ENCODE measurements around the gene POLK. TPM values are rescaled to one million over a fixed set of nuclear protein-coding genes. Genes with fewer than 3 reads are reported as not detected.

The POLK gene
- total and polyA plus RNA-seq, 2 experiments from 2014 or later, result 10.0 to 11.7 TPM

- Histone ChIP-seq H3K4me3 (no peak overlapping the region), H3K4me1 (ENCODE audit: low read depth) (peaks cover 12% of the 10 kb centered on the region)
- DNase-seq (ENCODE audit: low read depth in 1 of 2, low spot score in 1 of 2), result peak; percentile 21 to 32
Observed at GRCh38 chr5:75623846-75624245, 112.2 kb downstream of the POLK start.

GRCh38 chr5:75626959-75627358 is 115.3 kb downstream of the POLK start:
- H3K27me3 ChIP-seq, result peaks cover 78% of the 10 kb centered on the region
- DNase-seq (ENCODE audit: low read depth in 1 of 2, low spot score in 1 of 2), result no peak
- H3K27ac ChIP-seq, result no peak overlapping the region
- no peaks in the 10 kb centered on the region for H3K36me3 ChIP-seq
- no peak for TF ChIP-seq CTCF (IDR thresholded peaks at IDR 0.05; ENCODE audit: low read depth, low read length)
- H3K4me1 ChIP-seq (ENCODE audit: low read depth), result peaks cover 12% of the 10 kb centered on the region
- no peaks in the 10 kb centered on the region for H3K9me3 ChIP-seq (ENCODE audit: low read depth)
- no peak overlapping the region for H3K4me3 ChIP-seq

More at GRCh38 chr5:75623846-75624245, 112.2 kb downstream of the POLK start:
- Histone ChIP-seq H3K27me3 (peaks cover 85% of the 10 kb centered on the region), H3K27ac (no peak overlapping the region), H3K9me3 (ENCODE audit: low read depth) (no peaks in the 10 kb centered on the region), H3K36me3 (no peaks in the 10 kb centered on the region)
- TF ChIP-seq CTCF (IDR thresholded peaks at IDR 0.05; ENCODE audit: low read depth, low read length), result no peak

GRCh38 chr5:75627801-75628200 is 116.1 kb downstream of the POLK start:
- no peak for TF ChIP-seq CTCF (IDR thresholded peaks at IDR 0.05; ENCODE audit: low read depth, low read length)
- H3K27ac ChIP-seq, result no peak overlapping the region

GRCh38 chr5:75630875-75631274 is 119.2 kb downstream of the POLK start:
- no peak for TF ChIP-seq CTCF (IDR thresholded peaks at IDR 0.05; ENCODE audit: low read depth, low read length)
- H3K27ac ChIP-seq, result no peak overlapping the region
- H3K4me1 ChIP-seq (ENCODE audit: low read depth), result peaks cover 7% of the 10 kb centered on the region
- H3K4me3 ChIP-seq, result no peak overlapping the region
- DNase-seq (ENCODE audit: low read depth in 1 of 2, low spot score in 1 of 2), result no peak
- H3K36me3 ChIP-seq, result no peaks in the 10 kb centered on the region
- peaks cover 78% of the 10 kb centered on the region for H3K27me3 ChIP-seq
- no peaks in the 10 kb centered on the region for H3K9me3 ChIP-seq (ENCODE audit: low read depth)

More at GRCh38 chr5:75627801-75628200, 116.1 kb downstream of the POLK start:
- H3K36me3 ChIP-seq, result no peaks in the 10 kb centered on the region
- H3K4me1 ChIP-seq (ENCODE audit: low read depth), result peaks cover 19% of the 10 kb centered on the region
- H3K27me3 ChIP-seq, result peaks cover 70% of the 10 kb centered on the region
- H3K9me3 ChIP-seq (ENCODE audit: low read depth), result no peaks in the 10 kb centered on the region
- DNase-seq (ENCODE audit: low read depth in 1 of 2, low spot score in 1 of 2), result no peak
- H3K4me3 ChIP-seq, result no peak overlapping the region

GRCh38 chr5:75632321-75632720 is 120.6 kb downstream of the POLK start:
- DNase-seq (ENCODE audit: low read depth in 1 of 2, low spot score in 1 of 2), result peak in 1 of 2 donors; percentile 14
- Histone ChIP-seq H3K36me3 (no peaks in the 10 kb centered on the region), H3K27me3 (peaks cover 76% of the 10 kb centered on the region), H3K27ac (no peak overlapping the region), H3K4me3 (no peak overlapping the region), H3K9me3 (ENCODE audit: low read depth) (no peaks in the 10 kb centered on the region), H3K4me1 (ENCODE audit: low read depth) (peaks cover 7% of the 10 kb centered on the region)
- TF ChIP-seq CTCF (IDR thresholded peaks at IDR 0.05; ENCODE audit: low read depth, low read length), result no peak

GRCh38 chr5:75637949-75638348 is 126.3 kb downstream of the POLK start:
- Histone ChIP-seq H3K4me1 (ENCODE audit: low read depth) (no peaks in the 10 kb centered on the region), H3K27me3 (peaks cover 52% of the 10 kb centered on the region), H3K36me3 (no peaks in the 10 kb centered on the region), H3K4me3 (no peak overlapping the region), H3K9me3 (ENCODE audit: low read depth) (no peaks in the 10 kb centered on the region), H3K27ac (no peak overlapping the region)
- TF ChIP-seq CTCF (IDR thresholded peaks at IDR 0.05; ENCODE audit: low read depth, low read length), result no peak
- DNase-seq (ENCODE audit: low read depth in 1 of 2, low spot score in 1 of 2), result no peak

Data from cardiac muscle cell (in vitro differentiated cells and primary cell).